Heart left ventricle (tissue), 16 donors: Measurements from ENCODE around the gene SUB1. TPM values are rescaled to one million over a fixed set of nuclear protein-coding genes. Genes with fewer than 3 reads are reported as not detected.
"Not testable (repeated sequence)": the region's sequence is repeated elsewhere in the genome, so short reads cannot be mapped to it uniquely, and the experiment has no call there.

Experiments used
- ATAC-seq, 4 donors: fragments of 200-7000 bp; cut with Tn5 transposase; one replicate each; pipeline ENCODE4 v1.9.1; 2020 to 2022; ENCODE audit warnings: moderate library complexity in 4 of 4, mild to moderate bottlenecking in 3 of 4, moderate number of reproducible peaks in 1 of 4
- DNase-seq, 5 donors: peaks; one replicate each; pipeline ENCODE4 v3.0.0-alpha.2; 2020
- H3K27ac ChIP-seq, 12 donors: fragments of 200-600 bp; sonication (generic) in 4 of 12; one replicate each; pipeline versions ENCODE4 v1.5.0 to v1.8.0; 2016 to 2022; ENCODE audit warnings: mild to moderate bottlenecking in 2 of 12
- H3K27me3 ChIP-seq, 9 donors: fragments of 200-600 bp; sonication (generic) in 2 of 9; one replicate each; pipeline versions ENCODE4 v1.5.1 to v1.8.0; 2016 to 2022; ENCODE audit warnings: mild to moderate bottlenecking in 3 of 9
- H3K36me3 ChIP-seq, 9 donors: fragments of 200-600 bp; sonication (generic) in 2 of 9; one replicate each; pipeline versions ENCODE4 v1.5.0 to v1.8.0; 2018 to 2022; ENCODE audit warnings: mild to moderate bottlenecking in 2 of 9
- H3K4me1 ChIP-seq, 12 donors: fragments of 200-600 bp; sonication (generic) in 4 of 12; one replicate each; pipeline versions ENCODE4 v1.5.0 to v1.8.0; 2016 to 2022; ENCODE audit warnings: mild to moderate bottlenecking in 3 of 12
- H3K4me3 ChIP-seq, 12 donors: fragments of 200-600 bp; sonication (generic) in 4 of 12; one replicate each; pipeline versions ENCODE4 v1.5.0 to v1.8.0; 2017 to 2022; ENCODE audit warnings: mild to moderate bottlenecking in 9 of 12, moderate library complexity in 4 of 12
- H3K9me3 ChIP-seq, 12 donors: fragments of 200-600 bp; sonication (generic) in 4 of 12; one replicate each; pipeline versions ENCODE4 v1.5.0 to v1.8.0; 2016 to 2022; ENCODE audit warnings: mild to moderate bottlenecking in 1 of 12
- POLR2A ChIP-seq, 2 donors: fragments of 450-650 bp; IDR thresholded peaks; one replicate each; pipeline ENCODE4 v1.6.1; 2017; ENCODE audit warnings: antibody characterized with exemption in 2 of 2, mild to moderate bottlenecking in 2 of 2, moderate library complexity in 2 of 2
- WGBS, 4 donors: extraction: QIAGEN DNeasy Blood & Tissue Kit in 2 of 4; methylation state at CpG; one replicate each; pipeline versions ENCODE4 v1.1.5 to v1.1.7; 2013 to 2018; 5-methylcytosine and 5-hydroxymethylcytosine counted together
- intact Hi-C, 10 donors: fragments of 100-400 bp; cut with DNase I; formaldehyde crosslinking; loops; one replicate each; pipeline versions ENCODE4 v1.11.1 to v1.14.2; 2022
- long read RNA-seq, 3 donors: library from polyadenylated mRNA; unstranded; transcript quantifications; one replicate each; pipeline ENCODE4 v2.0.0, GENCODE V29; 2020 to 2021
- polyA plus RNA-seq, 2 donors: library from polyadenylated mRNA; stranded (reverse); fragments of 200-250 nt; gene quantifications; one replicate each; pipeline ENCODE4 v1.2.3, GENCODE V29; 2013
- total RNA-seq, 9 donors: library from RNA; depleted of rRNA in 2 of 9; stranded (reverse); fragments of >200 nt in 2 of 9; fragmentation: NEBNext Ultra II Directional in 3 of 9; extraction: Animal tissue kit (Norgen Biotek cat#: 25700) in 3 of 9; gene quantifications; one replicate each; pipeline versions ENCODE4 v1.1.0 to v1.2.4, GENCODE V29; 2016 to 2023
- TF ChIP-seq, protein P1 (sequence below), 12 donors: fragments of 200-600 bp; sonication (generic) in 4 of 12; IDR thresholded peaks; one replicate each; pipeline versions ENCODE4 v1.5.0 to v1.8.0; 2018 to 2022; ENCODE audit warnings: antibody characterized with exemption in 12 of 12, mild to moderate bottlenecking in 5 of 12
- donor health status: ischemic (EF 13 %, LVEDD 7.1; RV severe dilation, severe dysfunction).
- donor health status: healthy with polysubstance abuse.
- donor health status: DM: no; HTN: yes; CAD: no.
- donor health status: DM: no; HTN: no; CAD: no.
- donor health status: ischemic (EF 25% LVEDD 6.9; RV normal size, moderate dysfunction).
- donor health status: ischemic (EF 25% LVEDD 5.7; RV mildly dilated, moderate dysfunction).
- donor health status: healthy.
- donor health status: DM: yes; HTN: yes; CAD: no.
- donor health status: ischemic (EF 35%, LVEDD 5.7; RV mildly dilated, moderate dysfunction).
- donor health status: nonischemic (EF 11% LVEDD 7.7; RV severe dilation, severe dysfunction).
- donor health status: DM: yes; HTN: yes; CAD: no.
- donor health status: PGD.
- donor health status: ischemic (EF 29% LVEDD 5.4; RV normal size, mild dysfunction).
- donor health status: nonischemic (EF 23%, LVEDD 6.1; RV moderate dilation, normal function).

Gene SUB1
- total RNA-seq (100 to 1,000 TPM; 118 to 244 (median 197) TPM), polyA plus RNA-seq (100 to 1,000 TPM; 127 to 146 TPM)
- long read RNA-seq, donor 1, transcript SUB1-201 (5 exons, 3,507 nt), result major isoform, 109 of 112 reads
- long read RNA-seq, donor 1, partial matches to known transcripts, result 1 of 112 reads
- long read RNA-seq, donor 1, other reads (novel, unspliced or antisense), result 2 of 112 reads
- long read RNA-seq, donor 2, full-length matches to known transcripts, result 336 of 365 reads
- long read RNA-seq, donor 2, partial matches to known transcripts, result 10 of 365 reads
- long read RNA-seq, donor 2, other reads (novel, unspliced or antisense), result 19 of 365 reads
- long read RNA-seq, donor 3, full-length matches to known transcripts, result 101 of 104 reads
- long read RNA-seq, donor 3, partial matches to known transcripts, result 0 of 104 reads
- long read RNA-seq, donor 3, other reads (novel, unspliced or antisense), result 3 of 104 reads

DNA sequence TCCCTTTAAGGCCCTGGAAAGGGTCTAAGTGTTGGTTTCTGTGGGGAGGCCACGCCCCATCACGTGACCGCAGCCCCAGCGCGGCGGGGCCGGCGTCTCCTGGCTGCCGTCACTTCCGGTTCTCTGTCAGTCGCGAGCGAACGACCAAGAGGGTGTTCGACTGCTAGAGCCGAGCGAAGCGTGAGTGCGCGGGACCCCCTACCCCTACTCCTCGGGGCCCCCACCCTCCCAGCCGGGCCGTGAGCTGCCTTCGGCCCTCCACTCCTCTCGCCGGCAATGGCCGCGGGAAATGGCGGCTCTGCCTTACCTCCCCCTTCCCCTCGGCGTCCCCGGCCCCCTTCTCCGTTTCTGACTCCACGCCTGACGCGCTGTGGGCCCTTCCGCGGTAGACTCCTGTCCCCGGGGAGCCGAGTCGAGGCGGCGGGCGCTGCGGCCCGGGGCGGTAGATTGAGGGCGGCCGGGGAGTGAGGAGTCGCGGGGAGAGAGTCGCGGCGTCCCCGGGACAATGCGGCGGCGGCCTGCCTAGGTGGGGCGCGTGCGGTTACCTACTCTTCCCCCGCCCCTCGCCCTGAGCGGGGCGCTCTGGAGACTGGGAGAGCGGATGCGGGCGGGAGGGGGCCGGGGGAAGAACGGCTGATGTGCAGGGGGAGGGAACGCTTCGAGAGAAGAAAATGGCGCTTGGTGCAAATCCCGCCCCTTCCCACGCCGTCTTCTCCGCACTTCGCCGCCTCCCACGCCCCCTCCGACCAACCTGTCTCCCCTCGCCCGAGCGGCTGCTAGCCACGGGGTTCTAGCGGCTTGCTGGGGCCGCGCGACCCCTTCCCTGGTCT lies at the start of gene SUB1:
Gene SUB1, plus strand, starts transcription at position 112 of the 830 bp plus-strand sequence. CDS start 2,956 bp downstream, outside the sequence.
- intact Hi-C loops, result loop anchor here in 5 of 10 donors (5.0 to 10.0 kb wide), 4 partner anchors 78 to 351 kb away; no protein-coding TSS in a partner anchor
- ATAC-seq, result peak; percentile 92 to 96 (median 95)
- Histone ChIP-seq H3K4me3 (peak within 1 kb of the TSS; percentile 85 to 98 (median 93)), H3K4me1 (peaks cover 4 to 77% (median 14%) of the 10 kb centered on the region in 12 donors), H3K27me3 (no peaks in the 10 kb centered on the region), H3K9me3 (peaks cover 0 to 14% (median 0%) of the 10 kb centered on the region in 12 donors), H3K27ac (peak within 1 kb of the TSS; percentile 93 to 100 (median 99)), H3K36me3 (peaks cover 0 to 25% (median 17%) of the 10 kb centered on the region in 9 donors)
- peak in 1 of 2 donors; percentile 69 for TF ChIP-seq POLR2A (IDR thresholded peaks at IDR 0.05)
- TF ChIP-seq, protein P1, sequence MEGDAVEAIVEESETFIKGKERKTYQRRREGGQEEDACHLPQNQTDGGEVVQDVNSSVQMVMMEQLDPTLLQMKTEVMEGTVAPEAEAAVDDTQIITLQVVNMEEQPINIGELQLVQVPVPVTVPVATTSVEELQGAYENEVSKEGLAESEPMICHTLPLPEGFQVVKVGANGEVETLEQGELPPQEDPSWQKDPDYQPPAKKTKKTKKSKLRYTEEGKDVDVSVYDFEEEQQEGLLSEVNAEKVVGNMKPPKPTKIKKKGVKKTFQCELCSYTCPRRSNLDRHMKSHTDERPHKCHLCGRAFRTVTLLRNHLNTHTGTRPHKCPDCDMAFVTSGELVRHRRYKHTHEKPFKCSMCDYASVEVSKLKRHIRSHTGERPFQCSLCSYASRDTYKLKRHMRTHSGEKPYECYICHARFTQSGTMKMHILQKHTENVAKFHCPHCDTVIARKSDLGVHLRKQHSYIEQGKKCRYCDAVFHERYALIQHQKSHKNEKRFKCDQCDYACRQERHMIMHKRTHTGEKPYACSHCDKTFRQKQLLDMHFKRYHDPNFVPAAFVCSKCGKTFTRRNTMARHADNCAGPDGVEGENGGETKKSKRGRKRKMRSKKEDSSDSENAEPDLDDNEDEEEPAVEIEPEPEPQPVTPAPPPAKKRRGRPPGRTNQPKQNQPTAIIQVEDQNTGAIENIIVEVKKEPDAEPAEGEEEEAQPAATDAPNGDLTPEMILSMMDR (IDR thresholded peaks at IDR 0.05), result peak in 2 of 12 donors; percentile 20 to 22
- 0 to 1% (median 0%) methylated on average over 39 to 89 of the region's 89 CpGs for WGBS, 4 donors
- DNase-seq, result peak; percentile 95 to 97 (median 96)

DNA sequence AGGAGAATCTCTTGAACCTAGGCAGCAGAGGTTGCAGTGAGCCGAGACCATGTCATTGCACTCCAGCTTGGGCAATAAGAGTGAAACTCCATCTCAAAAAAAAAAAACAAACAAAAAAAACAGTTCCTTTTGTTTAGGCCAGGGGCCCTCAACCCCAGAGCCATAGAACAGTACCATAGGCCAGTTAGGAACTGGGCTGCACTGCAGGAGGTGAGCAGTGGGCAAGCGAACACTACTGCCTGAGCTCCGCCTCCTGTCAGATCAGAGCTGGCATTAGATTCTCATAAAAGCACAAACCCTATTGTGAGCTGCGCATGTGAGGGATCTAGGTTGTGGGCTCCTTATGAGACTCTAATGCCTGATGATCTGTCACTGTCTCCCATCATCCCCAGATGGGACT lies 49.1 kb upstream of the SUB1 start:
- peaks cover 0 to 49% (median 0%) of the 10 kb centered on the region in 12 donors for H3K4me1 ChIP-seq
- no peak for TF ChIP-seq POLR2A (IDR thresholded peaks at IDR 0.05)
- TF ChIP-seq, protein P1 (IDR thresholded peaks at IDR 0.05), result no peak
- no peaks in the 10 kb centered on the region for H3K36me3 ChIP-seq
- intact Hi-C loops, result no loop called here
- DNase-seq, result no peak
- no peaks in the 10 kb centered on the region for H3K27me3 ChIP-seq
- ATAC-seq, result no peak
- no peak overlapping the region for H3K4me3 ChIP-seq
- 84 to 96% (median 95%) methylated on average over 4 of the region's 4 CpGs for WGBS, 4 donors
- H3K27ac ChIP-seq, result no peak overlapping the region
- H3K9me3 ChIP-seq, result peaks cover 0 to 4% (median 0%) of the 10 kb centered on the region in 12 donors

- 64 to 79% (median 73%) methylated on average over 7 of the region's 7 CpGs for WGBS, 4 donors
- H3K4me1 ChIP-seq, result peaks cover 0 to 44% (median 0%) of the 10 kb centered on the region in 12 donors
- peak overlapping the region in 3 of 12 donors; percentile 13 to 49 (median 23) for H3K27ac ChIP-seq
- peak in 2 of 4 donors; percentile 45 to 75 for ATAC-seq
- H3K4me3 ChIP-seq, H3K9me3 ChIP-seq, H3K36me3 ChIP-seq, H3K27me3 ChIP-seq, DNase-seq, intact Hi-C loops: not testable (repeated sequence)
These were observed 47.8 kb upstream of the SUB1 start for GRCh38 chr5:32537437-32538029.

GRCh38 chr5:32538031-32538547 lies 47.3 kb upstream of the SUB1 start:
- Histone ChIP-seq H3K9me3 (peaks cover 0 to 4% (median 0%) of the 10 kb centered on the region in 12 donors), H3K27me3 (no peaks in the 10 kb centered on the region), H3K27ac (peak overlapping the region in 4 of 12 donors; percentile 13 to 49 (median 18)), H3K4me3 (no peak overlapping the region), H3K36me3 (no peaks in the 10 kb centered on the region), H3K4me1 (peaks cover 0 to 49% (median 0%) of the 10 kb centered on the region in 12 donors)
- intact Hi-C loops, result no loop called here
- TF ChIP-seq POLR2A (IDR thresholded peaks at IDR 0.05), result no peak
- TF ChIP-seq, protein P1 (IDR thresholded peaks at IDR 0.05), result no peak
- peak; percentile 39 to 73 (median 60) for ATAC-seq
- peak; percentile 20 to 68 (median 49) for DNase-seq
- 53 to 68% (median 62%) methylated on average over 7 of the region's 7 CpGs for WGBS, 4 donors
